GM03348 (cell line): ENCODE measurements around the gene FNDC1.
"Not testable (repeated sequence)": the region's sequence is repeated elsewhere in the genome, so short reads cannot be mapped to it uniquely, and the experiment has no call there.

Experiments
- DNase-seq: peaks from one replicate; pipeline ENCODE4 v3.0.0; 2012; ENCODE audit warnings: low spot score

FNDC1 gene

GRCh38 chr6:159169193-159169555 lies at the start of gene FNDC1:
Gene FNDC1, plus strand, starts transcription at chr6:159169400. Its CDS starts 197 bp downstream, at chr6:159169597.
- DNase-seq, result peak; percentile 93

- no peak for DNase-seq
Observed at GRCh38 chr6:159119791-159120190, 49.4 kb upstream of the FNDC1 start.

- no peak for DNase-seq
Observed at GRCh38 chr6:159121486-159121885, 47.7 kb upstream of the FNDC1 start.

DNA sequence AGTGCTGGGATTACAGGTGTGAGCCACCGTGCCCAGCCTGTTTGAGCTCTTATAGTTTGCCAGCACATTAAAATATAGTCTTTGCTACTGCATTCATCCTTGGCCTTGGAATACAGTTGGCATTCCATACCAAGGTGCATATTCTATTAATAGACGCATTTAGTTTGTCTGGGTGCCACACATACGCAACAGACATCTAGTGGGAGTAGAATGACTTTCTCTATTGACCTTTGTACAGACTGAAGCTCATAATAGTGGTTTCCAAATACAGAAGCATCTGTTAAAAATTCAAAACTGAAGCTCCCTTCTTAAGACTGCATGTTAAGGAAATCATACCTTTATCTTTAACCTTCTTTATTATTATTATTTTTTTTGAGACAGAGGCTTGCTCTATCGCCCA lies 46.7 kb upstream of the FNDC1 start:
- DNase-seq, result no peak

GRCh38 chr6:159123831-159124230 lies 45.4 kb upstream of the FNDC1 start:
- not testable (repeated sequence) for DNase-seq

- DNase-seq, result no peak
Observed at GRCh38 chr6:159125014-159125609, 44.1 kb upstream of the FNDC1 start.

- no peak for DNase-seq
Observed at GRCh38 chr6:159125951-159126352, 43.2 kb upstream of the FNDC1 start.

GRCh38 chr6:159126590-159126989 lies 42.6 kb upstream of the FNDC1 start:
- DNase-seq, result no peak

DNA sequence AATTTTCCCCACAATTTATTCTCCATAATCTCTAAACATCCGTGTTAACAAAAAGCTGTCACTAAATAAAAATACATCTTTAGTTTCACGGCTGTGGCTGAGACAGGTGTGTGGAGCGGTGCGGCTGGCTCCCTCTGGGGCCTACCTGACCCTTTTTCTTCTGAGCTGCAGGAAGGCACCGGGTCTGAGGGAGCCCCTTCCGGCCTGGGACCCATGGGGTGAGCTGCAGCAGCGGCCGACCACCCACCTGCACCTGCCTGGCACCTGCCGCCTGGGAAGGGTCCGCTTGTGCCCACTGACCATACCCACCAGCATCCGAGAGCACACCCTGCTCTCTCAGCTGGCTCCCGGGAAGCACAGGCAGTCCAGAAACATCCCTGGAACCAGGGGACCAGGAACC lies 41.5 kb upstream of the FNDC1 start:
- no peak for DNase-seq

DNA sequence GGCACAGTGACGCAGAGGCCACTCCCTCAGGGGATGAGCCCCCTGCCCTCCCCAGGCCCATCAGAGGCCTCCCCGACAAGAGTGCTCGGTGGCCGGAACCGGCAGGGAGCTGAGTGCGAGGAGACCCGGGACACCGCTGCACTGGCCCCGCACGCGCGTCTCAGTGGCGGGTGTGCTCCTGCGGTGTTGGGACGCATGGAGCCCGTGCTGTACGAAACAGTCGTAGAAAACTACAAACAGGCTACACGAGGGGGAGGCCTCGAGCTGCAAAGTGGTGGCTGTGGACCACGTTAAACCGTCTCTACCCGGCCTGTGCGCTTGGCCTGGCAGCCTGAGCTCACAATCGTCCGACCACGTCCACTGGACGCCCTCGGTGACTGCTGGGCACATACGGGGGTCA lies 40.2 kb upstream of the FNDC1 start:
- DNase-seq, result no peak

GRCh38 chr6:159130846-159131245 lies 38.4 kb upstream of the FNDC1 start:
- no peak for DNase-seq

- no peak for DNase-seq
Observed at GRCh38 chr6:159131709-159132108, 37.5 kb upstream of the FNDC1 start.

DNA sequence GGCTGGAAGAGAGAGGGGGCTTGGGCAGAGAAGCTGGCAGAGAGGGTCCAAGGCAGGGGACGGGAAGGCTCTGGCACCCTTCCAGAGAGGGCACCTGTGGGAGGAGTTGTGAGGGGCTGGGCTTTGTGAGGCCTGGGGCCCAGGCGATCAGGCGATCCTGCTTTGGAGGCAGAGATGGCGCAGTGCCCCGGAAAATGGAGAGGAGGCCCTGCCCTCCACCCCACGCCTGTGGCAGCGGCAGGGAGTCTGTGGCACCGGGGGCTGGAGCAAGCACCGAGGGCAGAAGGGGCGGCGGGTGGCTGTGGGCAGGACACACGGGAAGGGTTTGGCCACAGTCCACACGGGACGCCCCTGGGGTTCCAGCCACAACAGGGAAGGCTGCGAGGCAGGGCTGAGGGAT lies 36.5 kb upstream of the FNDC1 start:
- DNase-seq, result no peak

DNA sequence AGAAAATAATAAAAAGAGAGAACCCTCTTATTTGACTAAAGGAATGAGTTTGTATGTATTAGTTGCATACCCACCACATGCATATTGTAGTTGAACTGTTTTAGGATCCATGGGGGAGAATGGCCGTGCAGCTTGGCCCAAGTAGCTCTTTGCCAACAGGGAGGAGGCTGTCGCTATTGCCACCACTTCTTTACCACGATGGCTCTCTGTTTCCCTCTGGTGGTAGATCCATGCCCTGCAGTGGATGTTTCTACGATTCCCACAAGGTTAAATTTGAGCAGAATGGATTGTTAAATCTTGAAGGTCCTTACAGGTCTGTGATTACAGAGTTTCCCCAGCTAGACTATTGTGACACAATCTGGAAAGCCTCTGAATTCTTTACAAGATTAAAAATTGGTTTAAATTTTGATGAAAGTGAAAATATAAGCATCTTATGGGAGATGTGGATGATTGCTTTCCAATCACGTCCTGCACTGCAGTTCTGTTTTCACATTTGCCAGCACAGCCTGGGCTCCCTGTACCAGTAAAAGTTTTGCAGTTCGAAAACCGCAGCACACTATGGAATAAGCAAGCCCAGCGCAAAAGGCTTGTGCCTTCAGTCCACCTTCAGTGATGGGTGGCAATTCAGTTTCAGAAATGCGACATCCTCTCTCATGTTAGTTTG lies 34.4 kb upstream of the FNDC1 start:
- peak; percentile 85 for DNase-seq

DNA sequence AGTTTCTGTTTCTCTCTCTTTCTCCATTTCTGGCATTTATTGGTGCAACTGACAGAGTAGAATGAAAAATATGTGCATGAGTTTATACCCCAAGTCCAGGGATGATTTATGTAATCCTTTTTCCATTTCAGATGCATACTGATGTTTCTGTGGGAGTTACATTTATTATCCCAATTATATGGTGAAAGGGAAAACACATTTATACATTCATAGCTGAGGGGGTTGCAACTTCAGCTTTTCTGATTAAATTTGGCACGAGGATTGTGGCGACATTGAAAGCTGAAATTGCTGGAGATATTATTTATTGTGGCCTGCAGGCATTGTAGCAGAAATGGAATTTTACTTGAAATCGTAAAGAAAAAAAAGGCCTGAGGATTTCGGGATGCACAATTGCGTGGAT lies 31.5 kb upstream of the FNDC1 start:
- no peak for DNase-seq

GRCh38 chr6:159142531-159142930 lies 26.7 kb upstream of the FNDC1 start:
- DNase-seq, result no peak

GRCh38 chr6:159148641-159149040 lies 20.6 kb upstream of the FNDC1 start:
- no peak for DNase-seq

DNA sequence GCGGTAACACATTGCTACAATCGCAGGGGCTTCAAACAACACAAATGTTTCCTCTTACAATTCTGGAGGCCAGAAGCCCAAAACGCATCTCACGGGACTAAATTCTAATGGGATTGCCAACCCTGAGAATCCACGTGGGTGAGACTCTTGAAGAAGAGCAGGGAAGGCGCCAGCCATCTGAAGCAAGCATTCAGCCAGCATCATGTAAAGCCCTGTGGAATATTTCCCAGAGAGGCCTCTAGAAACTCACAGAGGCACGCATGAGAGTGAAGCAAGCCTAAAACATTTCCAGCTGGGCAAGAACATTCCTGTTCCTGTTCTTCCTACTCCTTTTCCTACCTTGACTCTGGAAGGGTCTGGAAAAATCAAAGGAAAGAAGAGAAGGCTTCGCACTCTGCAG lies 19.6 kb upstream of the FNDC1 start:
- DNase-seq, result peak; percentile 69

DNA sequence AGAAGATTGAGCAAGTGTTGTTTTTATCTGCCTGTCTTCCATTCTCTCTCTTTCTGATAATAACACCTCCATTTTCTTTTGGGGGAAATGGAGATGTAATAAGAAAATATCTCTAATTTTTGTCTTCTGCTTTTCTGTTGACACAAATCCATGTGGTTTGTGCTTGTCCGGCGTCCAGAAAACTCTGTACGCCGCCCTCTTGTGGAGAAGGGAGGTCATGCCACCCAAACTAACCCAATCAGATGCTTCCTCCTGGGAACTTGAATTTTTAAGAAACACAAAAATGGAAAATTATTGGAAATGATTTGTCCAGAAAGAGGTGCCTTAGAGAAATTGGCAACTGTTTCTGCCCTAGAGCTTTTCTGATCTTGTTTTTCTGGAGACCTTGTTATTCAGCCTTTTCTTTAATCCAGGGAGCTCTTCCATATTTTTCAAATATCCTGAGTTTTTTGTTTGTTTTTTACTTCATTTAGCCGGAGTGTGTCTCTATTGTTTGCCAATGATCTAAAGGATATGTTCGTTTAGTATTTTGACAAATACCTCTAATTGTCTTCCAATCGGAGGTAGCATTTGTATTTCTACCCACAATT lies 17.8 kb upstream of the FNDC1 start:
- peak; percentile 76 for DNase-seq

DNA sequence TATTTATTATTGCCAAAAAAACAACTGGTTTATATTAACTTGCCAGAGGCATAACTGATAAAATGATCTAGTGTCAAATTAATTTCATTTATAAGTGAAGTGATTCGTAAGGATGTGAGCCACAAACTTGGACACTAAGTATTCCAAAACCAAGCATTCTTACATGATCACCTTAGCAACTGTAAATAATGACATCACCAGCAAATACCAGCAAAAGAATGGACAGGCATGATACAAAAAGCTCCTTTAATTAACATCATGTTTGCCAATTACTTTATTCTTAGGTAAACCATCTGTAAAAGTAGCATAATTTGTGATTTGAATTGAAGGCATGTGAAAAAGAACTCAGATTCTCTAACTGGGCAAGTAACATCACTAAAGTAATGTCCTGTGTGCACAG lies 17.2 kb upstream of the FNDC1 start:
- no peak for DNase-seq

DNA sequence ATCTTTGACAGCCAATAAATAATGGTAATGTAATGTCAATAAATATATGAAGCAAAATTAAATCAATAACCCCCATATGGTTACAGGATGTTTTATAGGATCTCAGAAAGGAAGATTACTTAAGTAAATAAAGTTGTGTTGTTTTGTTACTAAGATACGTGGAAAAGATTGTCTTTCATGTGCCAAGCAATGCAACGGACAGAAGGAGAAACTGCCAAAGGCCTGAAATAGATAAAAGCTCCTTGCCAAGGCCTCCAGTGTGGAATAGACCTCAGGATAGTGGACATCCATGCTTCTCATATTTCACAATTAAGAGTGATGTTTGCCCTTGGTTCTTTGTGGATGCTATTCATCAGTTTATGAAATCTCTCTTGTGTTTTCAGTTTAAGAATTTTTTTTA lies 16.4 kb upstream of the FNDC1 start:
- no peak for DNase-seq

- no peak for DNase-seq
Observed at GRCh38 chr6:159155679-159156078, 13.5 kb upstream of the FNDC1 start.

GRCh38 chr6:159156089-159156488 lies 13.1 kb upstream of the FNDC1 start:
- DNase-seq, result no peak

DNA sequence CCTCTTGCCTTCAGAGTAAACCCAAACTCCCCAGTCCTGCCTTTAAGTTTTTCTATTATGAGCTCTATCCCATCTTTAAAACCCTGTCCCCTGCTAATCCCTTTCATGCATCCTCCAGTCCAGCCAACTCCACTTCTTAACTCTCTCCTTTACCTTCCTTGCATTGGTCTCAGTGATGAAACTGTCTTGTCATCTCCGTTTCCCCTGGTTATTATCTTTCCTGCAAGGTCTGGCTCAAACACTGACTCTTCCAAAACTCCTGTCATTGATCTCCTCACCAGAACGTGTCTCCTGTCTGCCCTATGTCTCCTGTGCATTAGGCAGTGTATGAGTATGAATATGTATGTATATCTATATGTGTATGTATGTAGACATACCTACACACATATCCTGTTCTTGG lies 11.8 kb upstream of the FNDC1 start:
- DNase-seq, result no peak
